GM12892 (cell line): ENCODE results near the gene RMDN2.
A peak's percentile ranks its signal among the peaks of the same experiment; 100 is the strongest.
"Not testable (repeated sequence)": the region's sequence is repeated elsewhere in the genome, so short reads cannot be mapped to it uniquely, and the experiment has no call there.

Experiments used
- DNase-seq: peaks from one replicate; pipeline ENCODE4 v3.0.0; 2011; ENCODE audit not compliant: insufficient read length
- FAIRE-seq: peaks from 2 replicates; lab custom pipeline; 2011; peaks lifted over from hg19 to GRCh38; lab: Jason Lieb, UNC
- POLR2A ChIP-seq: IDR thresholded peaks from 2 replicates; pipeline ENCODE4 v1.6.1; 2011; ENCODE audit warnings: low read depth, low read length, control low read depth
- POLR2AphosphoS5 ChIP-seq: IDR thresholded peaks from 2 replicates; pipeline ENCODE4 v1.6.1; 2011; ENCODE audit warnings: low read depth, low read length, control low read depth
- TAF1 ChIP-seq: IDR thresholded peaks from 2 replicates; pipeline ENCODE4 v1.6.1; 2011; ENCODE audit warnings: low read depth, mild to moderate bottlenecking, control low read depth, low read length, borderline replicate concordance

Gene RMDN2

DNA sequence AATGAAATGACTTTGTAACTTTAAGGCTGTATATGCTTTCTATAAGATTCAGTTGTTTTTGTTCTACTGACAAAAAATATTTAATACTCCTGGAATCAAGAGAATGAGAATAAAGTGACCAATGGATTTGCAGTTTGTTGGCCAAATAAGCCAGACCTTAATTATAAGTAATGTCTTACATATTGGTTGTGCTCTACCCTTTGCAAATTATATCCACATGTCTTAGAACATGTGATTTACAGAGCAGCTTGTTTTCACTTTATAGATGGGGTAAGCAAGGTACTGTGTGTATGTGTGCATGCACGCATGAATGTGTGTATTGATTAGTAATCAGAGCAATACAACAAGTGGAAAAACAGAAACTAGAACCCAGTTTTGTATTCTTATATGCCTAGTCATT lies 59.1 kb downstream of the RMDN2 start:
- TF ChIP-seq POLR2AphosphoS5, result no peak
- TF ChIP-seq TAF1, result no peak
- no peak for TF ChIP-seq POLR2A
- DNase-seq (no peak), FAIRE-seq (no peak)

DNA sequence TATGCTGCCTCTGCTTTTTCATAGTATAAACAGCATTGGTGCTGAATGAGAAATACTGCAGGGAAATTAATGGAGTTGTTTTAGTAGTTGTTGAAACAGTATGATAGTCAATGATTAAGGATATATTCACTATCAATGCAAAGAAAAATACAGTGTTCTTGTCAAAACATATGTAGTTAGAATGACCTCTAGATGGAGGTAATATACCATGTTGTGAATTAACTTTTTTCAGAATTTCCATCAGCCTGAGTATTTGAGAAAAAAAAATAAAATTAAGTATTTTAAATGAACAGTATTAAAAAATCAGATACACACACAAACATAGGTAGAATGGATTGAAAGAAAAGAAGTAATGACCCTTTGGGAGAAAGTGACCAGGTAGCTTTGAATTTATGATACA lies 59.5 kb downstream of the RMDN2 start:
- FAIRE-seq, result no peak

DNA sequence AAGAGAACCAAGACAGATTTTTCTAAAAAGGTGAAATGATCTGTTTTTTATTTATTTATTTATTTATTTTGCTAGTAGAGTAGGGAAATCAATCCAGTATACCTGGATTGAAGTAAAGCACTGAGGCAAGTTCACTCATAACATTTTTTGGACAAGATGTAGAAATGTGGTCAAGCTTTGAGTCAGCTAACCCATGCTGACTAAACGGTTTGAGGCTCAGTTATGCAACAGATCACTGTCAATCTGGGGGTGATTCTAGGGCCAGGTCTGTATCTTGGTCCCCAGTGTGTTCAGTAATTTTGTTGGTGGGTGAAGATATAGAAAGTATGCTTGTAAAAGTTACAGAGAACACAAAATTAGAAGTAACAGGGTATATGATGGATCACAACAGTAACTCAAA lies 60.2 kb downstream of the RMDN2 start:
- DNase-seq (no peak), FAIRE-seq (peak; percentile 81)
- TF ChIP-seq POLR2AphosphoS5 (no peak), POLR2A (no peak), TAF1 (no peak)

More for the DNA sequence above, 59.5 kb downstream of the RMDN2 start:
- DNase-seq, result no peak
- TF ChIP-seq POLR2A, result no peak
- TF ChIP-seq TAF1, result no peak
- TF ChIP-seq POLR2AphosphoS5, result no peak

DNA sequence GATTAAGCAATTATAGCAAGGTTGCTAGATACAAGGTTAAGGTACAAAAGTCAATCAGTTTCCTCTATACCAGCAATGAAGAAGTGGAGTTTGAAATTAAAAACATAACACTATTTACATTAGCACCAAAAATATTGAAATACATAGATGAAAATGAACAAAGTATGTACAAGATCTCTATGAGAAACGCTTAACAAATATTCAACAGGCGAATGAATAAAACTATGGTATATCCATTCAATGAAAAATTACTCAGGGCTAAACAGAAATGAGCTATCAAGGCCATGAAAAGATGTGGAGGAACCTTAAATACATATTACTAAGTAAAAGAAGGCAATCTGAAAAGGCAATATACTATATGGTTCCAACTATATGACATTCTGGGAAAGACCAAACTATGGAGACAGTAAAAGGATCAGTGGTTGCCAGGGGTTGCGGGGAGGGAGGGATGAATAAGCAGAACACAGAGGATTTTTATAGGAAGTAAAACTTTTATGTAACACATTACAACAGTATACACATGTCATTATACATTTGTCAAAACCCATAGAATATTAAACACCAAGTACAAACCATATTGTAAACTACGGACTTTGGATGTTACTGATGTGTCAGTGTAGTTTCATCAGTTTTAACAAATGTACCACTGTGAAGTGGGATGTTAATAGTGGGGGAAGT lies 62.1 kb downstream of the RMDN2 start:
- no peak for DNase-seq
- FAIRE-seq, result no peak
- TF ChIP-seq POLR2AphosphoS5, result no peak

DNA sequence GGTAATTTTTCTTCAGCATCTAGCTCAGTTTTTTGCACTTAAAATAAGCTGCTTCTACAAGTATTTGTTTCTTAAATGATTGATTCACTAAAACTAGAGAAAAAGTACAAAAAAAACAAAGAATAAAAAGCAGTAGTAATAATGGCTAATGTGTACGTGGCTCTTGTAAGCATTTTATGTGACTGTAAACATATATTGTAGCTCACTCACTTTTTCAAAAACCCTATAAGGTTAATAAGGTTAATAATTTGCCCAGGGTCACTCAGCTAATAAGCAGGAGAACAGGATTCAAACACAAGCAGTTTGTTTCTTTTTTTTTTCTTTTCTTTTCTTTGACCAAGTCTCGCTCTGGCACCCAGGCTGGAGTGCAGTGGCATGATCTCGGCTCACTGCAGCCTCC lies 67.5 kb downstream of the RMDN2 start:
- DNase-seq (no peak), FAIRE-seq (no peak)
- TF ChIP-seq POLR2A (no peak), TAF1 (no peak), POLR2AphosphoS5 (no peak)

DNA sequence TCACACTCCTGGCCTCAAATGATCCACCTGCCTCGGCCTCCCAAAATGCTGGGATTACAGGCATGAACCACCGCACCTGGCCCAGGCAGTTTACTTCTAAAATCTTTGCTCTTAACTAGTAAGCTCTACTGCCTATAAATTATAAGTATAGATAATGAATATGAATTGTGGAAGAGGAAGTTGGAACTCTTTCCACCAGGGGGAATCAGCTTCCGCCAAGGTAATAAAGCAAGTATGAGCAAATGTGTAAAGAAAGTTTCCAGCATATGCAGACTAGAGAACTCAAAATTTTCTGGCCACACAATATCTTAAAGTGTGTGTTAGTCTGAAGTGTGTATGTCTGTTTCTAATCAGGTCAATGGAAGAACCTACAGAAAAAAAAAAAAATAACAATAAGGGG lies 68.1 kb downstream of the RMDN2 start:
- DNase-seq, result no peak
- TF ChIP-seq TAF1 (no peak), POLR2AphosphoS5 (no peak), POLR2A (no peak)
- no peak for FAIRE-seq

DNA sequence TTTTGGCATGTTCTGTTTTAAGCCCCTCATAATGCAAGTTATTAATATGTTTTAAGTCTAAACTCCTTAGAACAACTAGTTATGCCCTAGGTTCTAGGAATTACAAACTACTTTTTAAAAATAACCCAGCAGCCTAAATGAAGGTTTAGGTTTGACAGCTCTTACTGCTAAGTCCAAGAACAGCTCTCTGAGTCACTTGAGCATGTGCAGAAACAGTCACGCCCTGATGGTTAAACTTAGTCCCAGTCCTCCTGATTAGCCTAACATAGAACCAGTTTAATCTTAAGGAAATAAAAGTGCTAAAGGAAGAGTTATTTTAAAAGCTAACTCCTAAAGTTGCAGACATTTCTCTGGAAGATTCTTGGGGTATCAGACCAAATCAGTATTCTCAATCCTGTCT lies 72.5 kb downstream of the RMDN2 start:
- FAIRE-seq (no peak), DNase-seq (no peak)
- TF ChIP-seq POLR2A, result no peak
- no peak for TF ChIP-seq POLR2AphosphoS5
- TF ChIP-seq TAF1, result no peak

DNA sequence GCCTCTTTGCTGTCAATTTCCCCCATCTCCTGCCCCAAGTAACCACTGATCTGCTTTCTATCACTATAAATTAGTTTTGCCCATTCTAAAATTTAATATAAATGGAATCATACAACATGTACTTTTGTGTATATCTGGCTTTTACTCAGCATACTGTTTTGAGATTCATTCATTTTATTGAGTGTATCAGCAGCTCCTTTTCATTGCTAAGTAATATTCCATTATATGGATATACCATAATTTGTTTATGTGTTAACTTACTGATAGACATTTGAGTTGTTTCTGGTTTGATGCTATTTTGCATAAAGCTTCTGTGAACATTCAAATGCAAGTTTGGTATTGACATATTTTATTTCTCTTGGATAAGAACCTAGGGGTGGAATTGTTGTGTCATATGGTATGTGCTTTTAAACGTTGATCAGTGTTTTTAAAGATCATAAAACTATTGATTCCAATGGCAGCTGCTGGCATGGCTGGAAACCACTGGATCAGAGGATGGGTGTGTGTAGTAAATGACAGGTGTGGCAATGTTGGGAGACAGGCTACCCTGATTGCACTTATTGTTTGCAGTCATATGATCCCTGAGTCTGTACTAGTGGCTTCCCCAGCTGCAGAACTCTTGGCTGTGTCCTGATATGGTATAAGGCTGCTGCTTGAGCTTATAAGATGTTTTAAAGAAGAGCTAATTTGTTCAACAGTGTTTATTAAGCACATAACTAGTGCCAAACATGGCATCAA lies 75.6 kb downstream of the RMDN2 start:
- TF ChIP-seq TAF1 (no peak), POLR2AphosphoS5 (no peak), POLR2A (no peak)
- DNase-seq (no peak), FAIRE-seq (no peak)

DNA sequence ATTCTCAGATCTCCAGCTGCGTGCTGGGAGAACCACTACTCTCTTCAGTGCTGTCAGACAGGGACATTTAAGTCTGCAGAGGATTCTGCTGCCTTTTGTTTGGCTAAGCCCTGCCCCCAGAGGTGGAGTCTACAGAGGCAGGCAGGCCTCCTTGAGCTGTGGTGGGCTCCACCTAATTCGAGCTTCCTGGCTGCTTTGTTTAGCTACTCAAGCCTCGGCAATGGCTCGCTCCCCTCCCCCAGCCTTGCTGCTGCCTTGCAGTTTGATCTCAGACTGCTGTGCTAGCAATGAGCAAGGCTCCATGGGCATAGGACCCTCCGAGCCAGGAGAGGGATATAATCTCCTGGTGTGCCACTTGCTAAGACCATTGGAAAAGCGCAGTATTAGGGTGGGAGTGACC lies 85.1 kb downstream of the RMDN2 start:
- not testable (repeated sequence) for FAIRE-seq, DNase-seq

DNA sequence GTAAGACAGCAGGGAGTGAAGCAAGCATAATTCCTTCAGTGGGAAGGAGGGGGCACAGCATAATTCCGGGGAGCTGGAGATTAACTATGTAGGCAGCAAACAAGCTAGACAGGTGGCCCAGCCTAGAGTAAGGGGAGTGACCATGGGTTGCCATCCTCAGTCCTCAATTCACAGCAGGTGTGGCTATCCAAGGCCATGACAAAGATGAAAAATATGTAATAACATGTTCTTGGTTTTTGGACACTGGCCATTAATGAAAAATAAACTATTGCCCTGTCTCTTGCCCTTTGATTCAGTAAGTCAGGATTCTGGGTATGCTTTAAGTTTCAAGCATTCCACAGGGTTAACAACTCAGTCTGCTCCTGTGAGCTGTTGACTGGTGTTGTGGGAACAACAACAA lies 85.9 kb downstream of the RMDN2 start:
- no peak for TF ChIP-seq POLR2A
- no peak for TF ChIP-seq TAF1
- no peak for TF ChIP-seq POLR2AphosphoS5
- FAIRE-seq (no peak), DNase-seq (no peak)

DNA sequence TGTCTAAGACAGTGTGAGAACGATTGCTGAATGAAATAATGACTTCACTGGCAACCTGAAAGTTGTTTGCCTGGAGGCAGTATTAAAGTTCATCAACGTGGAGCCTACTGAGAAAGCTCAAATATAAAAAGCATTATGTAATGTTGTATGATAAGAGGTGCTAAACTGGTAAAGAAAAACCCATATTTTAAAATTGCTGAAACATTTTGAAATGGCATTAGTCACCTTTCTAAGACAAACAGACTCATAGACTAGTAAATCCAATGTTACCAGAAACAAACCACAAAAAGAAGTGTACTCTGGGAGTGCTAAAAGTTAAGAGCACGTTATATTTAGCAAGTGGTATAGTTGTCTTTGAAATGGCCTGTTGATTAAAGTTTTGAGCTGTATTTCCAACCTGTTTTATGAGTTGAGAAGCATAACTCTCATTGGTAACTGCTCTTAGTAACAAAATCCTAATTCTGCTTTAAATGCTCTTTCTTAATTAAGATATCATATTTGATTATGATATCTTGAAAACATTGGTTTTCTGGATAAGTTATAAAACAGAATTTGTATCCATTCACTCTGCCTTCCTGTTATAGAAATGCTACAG lies 88.2 kb downstream of the RMDN2 start:
- DNase-seq, result no peak
- TF ChIP-seq POLR2A, result no peak
- TF ChIP-seq POLR2AphosphoS5, result no peak
- FAIRE-seq, result no peak

DNA sequence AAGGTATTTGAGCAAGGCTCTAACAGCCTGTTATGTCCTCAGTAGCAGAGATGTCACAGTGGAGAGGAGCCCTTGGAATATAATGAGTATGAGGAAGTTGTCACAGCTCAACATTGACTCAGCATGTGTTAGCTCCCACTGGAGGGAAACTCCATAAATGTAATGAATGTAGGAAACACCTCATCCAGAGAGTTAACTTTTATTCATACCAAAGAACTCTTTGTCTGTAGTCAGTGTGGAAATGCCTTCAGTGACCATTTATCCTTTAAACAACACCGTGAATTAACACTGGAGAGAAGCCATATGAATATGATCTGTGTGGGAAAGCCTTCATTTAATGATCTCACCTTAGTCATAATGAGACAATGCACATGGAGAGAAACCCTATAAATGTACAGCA lies 91.1 kb downstream of the RMDN2 start:
- TF ChIP-seq TAF1 (no peak), POLR2AphosphoS5 (no peak), POLR2A (no peak)
- no peak for DNase-seq
- FAIRE-seq, result no peak

DNA sequence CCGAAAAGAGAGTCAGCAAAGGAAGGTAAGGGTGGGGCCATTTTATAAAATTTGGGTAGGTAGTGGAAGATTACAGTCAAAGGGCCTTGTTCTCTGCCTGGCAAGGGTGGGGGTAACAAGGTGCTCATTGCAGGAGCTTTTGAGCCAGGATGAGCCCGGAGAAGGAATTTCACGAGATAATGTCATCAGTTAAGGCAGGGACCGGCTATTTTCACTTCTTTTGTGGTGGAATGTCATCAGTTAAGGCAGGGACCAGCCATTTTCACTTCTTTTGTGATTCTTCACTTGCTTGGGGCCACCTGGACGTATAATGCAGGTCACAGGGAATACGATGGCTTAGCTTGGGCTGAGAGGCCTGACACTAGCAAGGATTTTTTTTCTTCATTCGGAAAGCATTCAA lies 92.7 kb downstream of the RMDN2 start:
- no peak for FAIRE-seq
- no peak for TF ChIP-seq POLR2AphosphoS5
- no peak for TF ChIP-seq POLR2A
- no peak for TF ChIP-seq TAF1

DNA sequence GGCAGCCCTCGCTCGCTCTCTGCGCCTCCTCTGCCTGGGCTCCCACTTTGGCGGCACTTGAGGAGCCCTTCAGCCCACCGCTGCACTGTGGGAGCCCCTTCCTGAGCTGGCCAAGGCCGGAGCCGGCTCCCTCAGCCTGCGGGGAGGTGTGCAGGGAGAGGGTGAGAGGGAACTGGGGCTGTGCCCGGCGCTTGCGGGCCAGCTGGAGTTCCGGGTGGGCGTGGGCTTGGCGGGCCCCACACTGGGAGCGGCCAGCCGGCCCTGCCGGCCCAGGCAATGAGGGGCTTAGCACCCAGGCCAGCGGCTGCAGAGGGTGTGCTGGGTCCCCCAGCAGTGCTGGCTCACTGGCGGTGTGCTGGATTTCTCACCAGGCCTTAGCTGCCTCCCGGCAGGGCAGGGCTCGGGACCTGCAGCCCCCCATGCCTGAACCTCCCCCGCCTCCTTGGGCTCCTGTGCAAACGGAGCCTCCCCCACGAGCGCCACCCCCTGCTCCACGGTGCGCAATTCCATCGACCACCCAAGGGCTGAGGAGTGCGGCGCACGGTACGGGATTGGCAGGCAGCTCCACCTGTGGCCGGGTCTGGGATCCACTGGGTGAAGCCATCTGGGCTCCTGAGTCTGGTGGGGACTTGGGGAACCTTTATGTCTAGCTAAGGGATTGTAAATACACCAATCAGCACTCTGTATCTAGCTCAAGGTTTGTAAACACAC lies 95.4 kb downstream of the RMDN2 start:
- FAIRE-seq, DNase-seq: not testable (repeated sequence)

More for the DNA sequence above, 92.7 kb downstream of the RMDN2 start:
- no peak for DNase-seq
